Stimulated activated memory B cell treated with anti-CD40 and anti-IgM and Interleukin-4, amounts not matched to agents 10 μg/mL and 1 μg/mL and 100 μg/mL, for 72 hours (primary cell): ENCODE measurements around the gene CARD9.

ENCODE experiments used
- ATAC-seq: fragments of 150-1000 bp; cut with Tn5 transposase; 2 replicates; pipeline ENCODE4 v1.10.0; 2021
- H3K27ac Mint-ChIP-seq: one replicate; pipeline ENCODE4 v1.8.0; 2022; ENCODE audit warnings: mild to moderate bottlenecking, mixed read lengths
- H3K27me3 Mint-ChIP-seq: one replicate; pipeline ENCODE4 v1.8.0; 2022; ENCODE audit warnings: mixed read lengths
- H3K36me3 Mint-ChIP-seq: one replicate; pipeline ENCODE4 v1.8.0; 2022; ENCODE audit warnings: mixed read lengths
- H3K4me1 Mint-ChIP-seq: one replicate; pipeline ENCODE4 v1.8.0; 2022; ENCODE audit warnings: mixed read lengths
- H3K4me3 Mint-ChIP-seq: one replicate; pipeline ENCODE4 v1.8.0; 2022; ENCODE audit warnings: mild to moderate bottlenecking, moderate library complexity, mixed read lengths
- H3K9me3 Mint-ChIP-seq: one replicate; pipeline ENCODE4 v1.8.0; 2022; ENCODE audit warnings: mixed read lengths

The CARD9 gene

GRCh38 chr9:136342181-136343120 lies 31.0 kb downstream of the CARD9 start:
- Mint-ChIP-seq H3K27ac (no peak overlapping the region), H3K4me1 (peaks cover 8% of the 10 kb centered on the region), H3K4me3 (no peak overlapping the region), H3K9me3 (no peaks in the 10 kb centered on the region), H3K27me3 (peaks cover 18% of the 10 kb centered on the region), H3K36me3 (no peaks in the 10 kb centered on the region)
- ATAC-seq = peak; percentile 52

- Mint-ChIP-seq H3K4me1 (peaks cover 8% of the 10 kb centered on the region), H3K27me3 (peaks cover 11% of the 10 kb centered on the region), H3K4me3 (no peak overlapping the region)
Measured at GRCh38 chr9:136341769-136342168, 31.7 kb downstream of the CARD9 start.

GRCh38 chr9:136341042-136341655 lies 32.3 kb downstream of the CARD9 start:
- no peak overlapping the region for H3K27ac Mint-ChIP-seq
- no peak for ATAC-seq

More at GRCh38 chr9:136341769-136342168, 31.7 kb downstream of the CARD9 start:
- Mint-ChIP-seq H3K36me3 (no peaks in the 10 kb centered on the region), H3K27ac (no peak overlapping the region), H3K9me3 (no peaks in the 10 kb centered on the region)
- ATAC-seq = no peak

GRCh38 chr9:136340356-136341041 lies 33.0 kb downstream of the CARD9 start:
- Mint-ChIP-seq H3K27me3 (peaks cover 10% of the 10 kb centered on the region), H3K4me1 (peaks cover 8% of the 10 kb centered on the region)

More at GRCh38 chr9:136341042-136341655, 32.3 kb downstream of the CARD9 start:
- H3K4me3 Mint-ChIP-seq = no peak overlapping the region
- H3K36me3 Mint-ChIP-seq = no peaks in the 10 kb centered on the region
- H3K9me3 Mint-ChIP-seq = no peaks in the 10 kb centered on the region
- H3K27me3 Mint-ChIP-seq = peaks cover 10% of the 10 kb centered on the region
- peaks cover 8% of the 10 kb centered on the region for H3K4me1 Mint-ChIP-seq

GRCh38 chr9:136339958-136340310 lies 33.5 kb downstream of the CARD9 start:
- Mint-ChIP-seq H3K9me3 (no peaks in the 10 kb centered on the region), H3K4me3 (no peak overlapping the region), H3K27ac (no peak overlapping the region), H3K4me1 (peaks cover 8% of the 10 kb centered on the region), H3K36me3 (no peaks in the 10 kb centered on the region), H3K27me3 (peaks cover 6% of the 10 kb centered on the region)
- no peak for ATAC-seq

More at GRCh38 chr9:136340356-136341041, 33.0 kb downstream of the CARD9 start:
- ATAC-seq = no peak
- H3K4me3 Mint-ChIP-seq = no peak overlapping the region
- H3K9me3 Mint-ChIP-seq = no peaks in the 10 kb centered on the region
- H3K36me3 Mint-ChIP-seq = no peaks in the 10 kb centered on the region
- H3K27ac Mint-ChIP-seq = no peak overlapping the region

GRCh38 chr9:136339173-136339957 lies 34.1 kb downstream of the CARD9 start:
- Mint-ChIP-seq H3K4me1 (peaks cover 8% of the 10 kb centered on the region), H3K27me3 (no peaks in the 10 kb centered on the region), H3K27ac (no peak overlapping the region), H3K36me3 (no peaks in the 10 kb centered on the region), H3K4me3 (no peak overlapping the region), H3K9me3 (no peaks in the 10 kb centered on the region)
- ATAC-seq = peak; percentile 47

- Mint-ChIP-seq H3K9me3 (no peaks in the 10 kb centered on the region), H3K27ac (no peak overlapping the region), H3K4me1 (peaks cover 8% of the 10 kb centered on the region), H3K27me3 (peaks cover 2% of the 10 kb centered on the region), H3K4me3 (no peak overlapping the region), H3K36me3 (no peaks in the 10 kb centered on the region)
- ATAC-seq = no peak
Measured at GRCh38 chr9:136338511-136338910, 35.0 kb downstream of the CARD9 start.

- H3K27ac Mint-ChIP-seq = no peak overlapping the region
- H3K36me3 Mint-ChIP-seq = no peaks in the 10 kb centered on the region
- peaks cover 8% of the 10 kb centered on the region for H3K4me1 Mint-ChIP-seq
- no peak for ATAC-seq
- no peak overlapping the region for H3K4me3 Mint-ChIP-seq
- no peaks in the 10 kb centered on the region for H3K9me3 Mint-ChIP-seq
- H3K27me3 Mint-ChIP-seq = peaks cover 10% of the 10 kb centered on the region
Measured at GRCh38 chr9:136337416-136338395, 35.8 kb downstream of the CARD9 start.

- Mint-ChIP-seq H3K4me1 (peaks cover 8% of the 10 kb centered on the region), H3K27ac (no peak overlapping the region), H3K36me3 (no peaks in the 10 kb centered on the region), H3K27me3 (peaks cover 18% of the 10 kb centered on the region), H3K9me3 (no peaks in the 10 kb centered on the region), H3K4me3 (no peak overlapping the region)
- ATAC-seq = no peak
Measured at GRCh38 chr9:136336881-136337280, 36.6 kb downstream of the CARD9 start.

GRCh38 chr9:136336156-136336870 lies 37.2 kb downstream of the CARD9 start:
- H3K27me3 Mint-ChIP-seq = peaks cover 24% of the 10 kb centered on the region
- ATAC-seq = no peak
- peaks cover 8% of the 10 kb centered on the region for H3K4me1 Mint-ChIP-seq
- H3K36me3 Mint-ChIP-seq = no peaks in the 10 kb centered on the region
- H3K4me3 Mint-ChIP-seq = no peak overlapping the region
- H3K9me3 Mint-ChIP-seq = no peaks in the 10 kb centered on the region
- no peak overlapping the region for H3K27ac Mint-ChIP-seq

GRCh38 chr9:136335296-136336155 lies 37.9 kb downstream of the CARD9 start:
- H3K4me3 Mint-ChIP-seq = no peak overlapping the region
- H3K27ac Mint-ChIP-seq = no peak overlapping the region
- no peak for ATAC-seq
- H3K9me3 Mint-ChIP-seq = no peaks in the 10 kb centered on the region
- no peaks in the 10 kb centered on the region for H3K36me3 Mint-ChIP-seq
- peaks cover 8% of the 10 kb centered on the region for H3K4me1 Mint-ChIP-seq
- peaks cover 32% of the 10 kb centered on the region for H3K27me3 Mint-ChIP-seq

- H3K36me3 Mint-ChIP-seq = no peaks in the 10 kb centered on the region
- H3K4me1 Mint-ChIP-seq = peaks cover 8% of the 10 kb centered on the region
- H3K27ac Mint-ChIP-seq = no peak overlapping the region
- ATAC-seq = peak; percentile 1
- no peaks in the 10 kb centered on the region for H3K9me3 Mint-ChIP-seq
- H3K4me3 Mint-ChIP-seq = no peak overlapping the region
- H3K27me3 Mint-ChIP-seq = peaks cover 41% of the 10 kb centered on the region
Measured at GRCh38 chr9:136334541-136334940, 38.9 kb downstream of the CARD9 start.

GRCh38 chr9:136333486-136333885 lies 40.0 kb downstream of the CARD9 start:
- no peaks in the 10 kb centered on the region for H3K36me3 Mint-ChIP-seq
- H3K27me3 Mint-ChIP-seq = peaks cover 52% of the 10 kb centered on the region
- H3K4me3 Mint-ChIP-seq = no peak overlapping the region
- no peaks in the 10 kb centered on the region for H3K9me3 Mint-ChIP-seq
- H3K27ac Mint-ChIP-seq = no peak overlapping the region
- peaks cover 6% of the 10 kb centered on the region for H3K4me1 Mint-ChIP-seq
- no peak for ATAC-seq
